ENCODE results near the gene ANKRD11.

GRCh38 chr16:89313583-89313982 lies 176.8 kb downstream of the ANKRD11 start:
- TF ChIP-seq POLR2AphosphoS5 (IDR thresholded peaks at IDR 0.05; ENCODE audit: low read depth, low read length) (no peak), SIN3A (IDR thresholded peaks at IDR 0.05; ENCODE audit: borderline replicate concordance, insufficient read depth, low read length) (no peak), FOXP2 (optimal IDR thresholded peaks at IDR 0.05; ENCODE audit: borderline replicate concordance, extremely low read depth, extremely low read length, insufficient read depth) (no peak), REST (IDR thresholded peaks at IDR 0.05; ENCODE audit: insufficient read depth in 1 of 2, low read depth in 2 of 2, low read length in 2 of 2) (no peak)
